HepG2 (cell line): ENCODE data around the gene NEK11. TPM values are rescaled to one million over a fixed set of nuclear protein-coding genes. Genes with fewer than 3 reads are reported as not detected.

Experiments
- ATAC-seq: fragments of 200-7000 bp; cut with Tn5 transposase; 3 replicates; pipeline ENCODE4 v1.9.1; 2020; ENCODE audit warnings: mild to moderate bottlenecking, moderate library complexity
- BruUV-seq: library from RNA; stranded (reverse); fragments of 400-500 nt; replicated peaks from 2 replicates; lab custom pipeline; 2021; lab: Mats Ljungman, UMichigan
- CTCF ChIA-PET: fragments of 300-600 bp; formaldehyde crosslinking; extraction: SDS; loops from one replicate; lab custom pipeline; 2021; ENCODE audit warnings: low total read pairs, inconsistent platforms, low intra/inter-chr PET ratio; lab: Yijun Ruan, JAX
- POLR2A ChIA-PET: fragments of 350-600 bp; sonication (Branson Sonifier 250); formaldehyde crosslinking; loops from one replicate; lab custom pipeline; 2020; ENCODE audit warnings: antibody characterized with exemption, inconsistent platforms; lab: Yijun Ruan, JAX
- DNase-seq: peaks from one replicate; pipeline ENCODE4 v3.0.0-alpha.2; 2015; ENCODE audit warnings: low spot score
- FAIRE-seq: peaks from 3 replicates; lab custom pipeline; 2011; peaks lifted over from hg19 to GRCh38; lab: Jason Lieb, UNC
- H2AFZ ChIP-seq: one replicate; pipeline ENCODE4 v1.6.1; 2011; ENCODE audit warnings: low read length, inconsistent platforms
- H3K27ac ChIP-seq: fragments of 300-600 bp; 3 replicates; pipeline ENCODE4 v1.8.0; 2011; ENCODE audit warnings: mixed run types, mild to moderate bottlenecking, mixed read lengths, low read length, inconsistent platforms; ENCODE audit not compliant: insufficient read depth; ENCODE audit errors: extremely low read length
- H3K27me3 ChIP-seq, 2 experiments: fragments of 200-600 bp in 1 of 2; 2 replicates in 1 of 2; 3 replicates in 1 of 2; pipeline versions ENCODE4 v1.6.0 to v1.8.0; 2011; ENCODE audit warnings: low read length in 2 of 2, mild to moderate bottlenecking in 2 of 2, moderate library complexity in 2 of 2, inconsistent platforms in 1 of 2; ENCODE audit not compliant: insufficient read depth in 2 of 2, control insufficient read depth in 1 of 2
- H3K36me3 ChIP-seq, 2 experiments: fragments of 200-600 bp in 1 of 2; replicated peaks in 1 of 2; 2 replicates in 1 of 2; 3 replicates in 1 of 2; pipeline versions ENCODE4 v1.5.1 to v1.8.0; 2011; ENCODE audit warnings: low read length in 2 of 2, inconsistent platforms in 1 of 2; ENCODE audit not compliant: insufficient read depth in 2 of 2, control insufficient read depth in 1 of 2
- H3K4me1 ChIP-seq: 2 replicates; pipeline ENCODE4 v1.5.1; 2012; ENCODE audit warnings: low read length, inconsistent platforms; ENCODE audit not compliant: insufficient read depth
- H3K4me2 ChIP-seq: 2 replicates; pipeline ENCODE4 v1.6.0; 2011; ENCODE audit warnings: low read depth, low read length, inconsistent platforms
- H3K4me3 ChIP-seq, 3 experiments: fragments of 200-600 bp in 1 of 3; sonication (generic), shearing (Covaris generic) in 1 of 3; replicated peaks in 1 of 3; 2 replicates each; pipeline ENCODE4 v1.5.1; 2011 to 2016; ENCODE audit warnings: low read length in 3 of 3, inconsistent platforms in 2 of 3, low read depth in 2 of 3, mild to moderate bottlenecking in 2 of 3, control low read depth in 1 of 3, mixed read lengths in 1 of 3; ENCODE audit not compliant: insufficient read depth in 1 of 3
- H3K79me2 ChIP-seq: one replicate; pipeline ENCODE4 v1.6.1; 2011; ENCODE audit warnings: low read length, inconsistent platforms; ENCODE audit not compliant: insufficient read depth
- H3K9ac ChIP-seq: 2 replicates; pipeline ENCODE4 v1.6.0; 2011; ENCODE audit warnings: mild to moderate bottlenecking, low read depth, low read length, inconsistent platforms; ENCODE audit not compliant: insufficient read depth
- H3K9me3 ChIP-seq: 2 replicates; pipeline ENCODE4 v1.5.1; 2012; ENCODE audit warnings: mild to moderate bottlenecking, low read length
- H4K20me1 ChIP-seq: 2 replicates; pipeline ENCODE4 v1.6.0; 2011; ENCODE audit warnings: inconsistent platforms, mild to moderate bottlenecking, low read length, moderate library complexity; ENCODE audit not compliant: insufficient read depth
- LCORL ChIP-seq, 2 experiments: fragments of 450-650 bp in 1 of 2; sonication (generic) in 1 of 2; formaldehyde crosslinking in 1 of 2; IDR thresholded peaks; 2 replicates each; pipeline versions ENCODE4 v1.5.0 to v1.6.1; 2017 to 2020; ENCODE audit warnings: antibody characterized with exemption in 1 of 2, missing genetic modification reagents in 1 of 2
- MIER3 ChIP-seq: IDR thresholded peaks from 2 replicates; pipeline ENCODE4 v1.6.1; 2016; ENCODE audit warnings: missing compliant biosample characterization, borderline replicate concordance
- MLLT10 ChIP-seq: sonication (generic); formaldehyde crosslinking; IDR thresholded peaks from 2 replicates; pipeline ENCODE4 v1.4.0; 2020; ENCODE audit warnings: missing genetic modification reagents
- SAP130 ChIP-seq: IDR thresholded peaks from 2 replicates; pipeline ENCODE4 v1.6.1; 2016; ENCODE audit warnings: low read depth
- TAF15 ChIP-seq: fragments of 200-400 bp; formaldehyde crosslinking; IDR thresholded peaks from one replicate; pipeline ENCODE4 v1.6.1; 2018; ENCODE audit warnings: mild to moderate bottlenecking, low read depth, low read length; ENCODE audit not compliant: poor library complexity, severe bottlenecking
- YEATS2 ChIP-seq: sonication (generic); formaldehyde crosslinking; IDR thresholded peaks from 2 replicates; pipeline ENCODE4 v1.4.0; 2020; ENCODE audit warnings: missing genetic modification reagents, borderline replicate concordance
- ZNF337 ChIP-seq: sonication (generic); formaldehyde crosslinking; IDR thresholded peaks from 2 replicates; pipeline ENCODE4 v1.5.1; 2020; ENCODE audit warnings: missing genetic modification reagents, low read depth, mild to moderate bottlenecking, borderline replicate concordance
- ZNF34 ChIP-seq: sonication (generic); formaldehyde crosslinking; IDR thresholded peaks from 2 replicates; pipeline ENCODE4 v1.4.0; 2020; ENCODE audit warnings: mild to moderate bottlenecking, missing genetic modification reagents, borderline replicate concordance
- ZNF432 ChIP-seq: sonication (generic); formaldehyde crosslinking; IDR thresholded peaks from 2 replicates; pipeline ENCODE4 v1.5.0; 2020; ENCODE audit warnings: missing genetic modification reagents, mild to moderate bottlenecking, borderline replicate concordance
- ZNF446 ChIP-seq: sonication (generic); formaldehyde crosslinking; IDR thresholded peaks from 2 replicates; pipeline ENCODE4 v1.5.0; 2020; ENCODE audit warnings: mild to moderate bottlenecking, missing genetic modification reagents
- ZNF768 ChIP-seq: sonication (generic); formaldehyde crosslinking; IDR thresholded peaks from 2 replicates; pipeline ENCODE4 v1.4.0; 2020; ENCODE audit warnings: missing genetic modification reagents
- WGBS: methylation state at CpG from one replicate; pipeline ENCODE4 v1.1.6; 2017; ENCODE audit warnings: low lambda C conversion rate; 5-methylcytosine and 5-hydroxymethylcytosine counted together
- in situ Hi-C: cut with HindIII; loops from 2 replicates; pipeline ENCODE4 v1.10.0; 2017; ENCODE audit warnings: low pct_unique_long_range_greater_than_20kb; ENCODE audit not compliant: extremely low pct_ligation_motif_present
- intact Hi-C: fragments of 100-400 bp; cut with micrococcal nuclease; formaldehyde crosslinking; loops from one replicate; pipeline ENCODE4 v1.10.0; 2022; ENCODE audit not compliant: unreplicated experiment
- polyA plus RNA-seq, 8 experiments: library from polyadenylated mRNA; depleted of rRNA in 3 of 8; stranded (reverse) in 7 of 8; unstranded in 1 of 8; fragments of >200 nt; fragmentation: Illumina TruSeq in 4 of 8; extraction: Trizol in 4 of 8; gene quantifications; 2 replicates each; pipeline versions ENCODE4 v1.2.1 to v1.2.3, GENCODE V29; 2011 to 2016; ENCODE audit warnings: low read depth in 4 of 8, missing spikeins in 1 of 8, mixed read lengths in 1 of 8; ENCODE audit not compliant: insufficient read depth in 1 of 8
- total RNA-seq, 5 experiments: library from RNA; depleted of rRNA; stranded (reverse); fragments of >200 nt; fragmentation: Illumina TruSeq; extraction: Trizol; gene quantifications; 2 replicates each; pipeline ENCODE4 v1.2.3, GENCODE V29; 2016; ENCODE audit warnings: low read depth in 1 of 5
- TF ChIP-seq, protein P1 (sequence below): sonication (generic); formaldehyde crosslinking; IDR thresholded peaks from 2 replicates; pipeline ENCODE4 v1.4.0; 2020; ENCODE audit warnings: missing genetic modification reagents
- TF ChIP-seq, protein P2 (sequence below): sonication (generic); formaldehyde crosslinking; IDR thresholded peaks from 2 replicates; pipeline ENCODE4 v1.9.0; 2021; ENCODE audit warnings: missing genetic modification reagents, borderline replicate concordance
- TF ChIP-seq, protein P3 (sequence below): sonication (generic); formaldehyde crosslinking; IDR thresholded peaks from 2 replicates; pipeline ENCODE4 v1.4.0; 2020; ENCODE audit warnings: mild to moderate bottlenecking, missing genetic modification reagents

NEK11 gene
- total and polyA plus RNA-seq, 2 of the 13 experiments (the other 11 are each of a cell fraction or from before 2014, with no cell fraction given) = 0.95 to 2.2 TPM

DNA sequence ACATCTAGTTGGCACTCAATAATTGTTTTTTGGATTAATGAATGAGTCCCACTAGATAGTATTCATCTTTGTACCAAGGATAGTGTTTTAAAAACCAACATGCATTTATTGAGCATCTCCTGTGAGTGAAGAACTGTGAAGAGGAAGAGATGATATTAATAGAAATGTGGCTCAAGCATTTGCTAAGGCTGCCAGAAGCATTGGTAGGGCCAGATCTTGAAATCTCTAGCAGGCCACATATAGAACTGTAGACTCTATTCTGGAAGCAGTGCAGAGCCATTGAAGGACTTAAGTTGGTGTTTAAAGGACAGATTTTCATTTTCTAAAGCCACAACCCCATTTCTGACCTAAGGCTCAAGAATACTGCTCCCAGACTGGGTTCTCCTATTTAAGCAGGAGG lies 99.0 kb downstream of the NEK11 start (continued):
- TF ChIP-seq, protein P1, sequence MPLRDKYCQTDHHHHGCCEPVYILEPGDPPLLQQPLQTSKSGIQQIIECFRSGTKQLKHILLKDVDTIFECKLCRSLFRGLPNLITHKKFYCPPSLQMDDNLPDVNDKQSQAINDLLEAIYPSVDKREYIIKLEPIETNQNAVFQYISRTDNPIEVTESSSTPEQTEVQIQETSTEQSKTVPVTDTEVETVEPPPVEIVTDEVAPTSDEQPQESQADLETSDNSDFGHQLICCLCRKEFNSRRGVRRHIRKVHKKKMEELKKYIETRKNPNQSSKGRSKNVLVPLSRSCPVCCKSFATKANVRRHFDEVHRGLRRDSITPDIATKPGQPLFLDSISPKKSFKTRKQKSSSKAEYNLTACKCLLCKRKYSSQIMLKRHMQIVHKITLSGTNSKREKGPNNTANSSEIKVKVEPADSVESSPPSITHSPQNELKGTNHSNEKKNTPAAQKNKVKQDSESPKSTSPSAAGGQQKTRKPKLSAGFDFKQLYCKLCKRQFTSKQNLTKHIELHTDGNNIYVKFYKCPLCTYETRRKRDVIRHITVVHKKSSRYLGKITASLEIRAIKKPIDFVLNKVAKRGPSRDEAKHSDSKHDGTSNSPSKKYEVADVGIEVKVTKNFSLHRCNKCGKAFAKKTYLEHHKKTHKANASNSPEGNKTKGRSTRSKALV = no peak
- TF ChIP-seq, protein P2, sequence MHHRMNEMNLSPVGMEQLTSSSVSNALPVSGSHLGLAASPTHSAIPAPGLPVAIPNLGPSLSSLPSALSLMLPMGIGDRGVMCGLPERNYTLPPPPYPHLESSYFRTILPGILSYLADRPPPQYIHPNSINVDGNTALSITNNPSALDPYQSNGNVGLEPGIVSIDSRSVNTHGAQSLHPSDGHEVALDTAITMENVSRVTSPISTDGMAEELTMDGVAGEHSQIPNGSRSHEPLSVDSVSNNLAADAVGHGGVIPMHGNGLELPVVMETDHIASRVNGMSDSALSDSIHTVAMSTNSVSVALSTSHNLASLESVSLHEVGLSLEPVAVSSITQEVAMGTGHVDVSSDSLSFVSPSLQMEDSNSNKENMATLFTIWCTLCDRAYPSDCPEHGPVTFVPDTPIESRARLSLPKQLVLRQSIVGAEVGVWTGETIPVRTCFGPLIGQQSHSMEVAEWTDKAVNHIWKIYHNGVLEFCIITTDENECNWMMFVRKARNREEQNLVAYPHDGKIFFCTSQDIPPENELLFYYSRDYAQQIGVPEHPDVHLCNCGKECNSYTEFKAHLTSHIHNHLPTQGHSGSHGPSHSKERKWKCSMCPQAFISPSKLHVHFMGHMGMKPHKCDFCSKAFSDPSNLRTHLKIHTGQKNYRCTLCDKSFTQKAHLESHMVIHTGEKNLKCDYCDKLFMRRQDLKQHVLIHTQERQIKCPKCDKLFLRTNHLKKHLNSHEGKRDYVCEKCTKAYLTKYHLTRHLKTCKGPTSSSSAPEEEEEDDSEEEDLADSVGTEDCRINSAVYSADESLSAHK (CRISPR knock-in tag) = no peak

DNA sequence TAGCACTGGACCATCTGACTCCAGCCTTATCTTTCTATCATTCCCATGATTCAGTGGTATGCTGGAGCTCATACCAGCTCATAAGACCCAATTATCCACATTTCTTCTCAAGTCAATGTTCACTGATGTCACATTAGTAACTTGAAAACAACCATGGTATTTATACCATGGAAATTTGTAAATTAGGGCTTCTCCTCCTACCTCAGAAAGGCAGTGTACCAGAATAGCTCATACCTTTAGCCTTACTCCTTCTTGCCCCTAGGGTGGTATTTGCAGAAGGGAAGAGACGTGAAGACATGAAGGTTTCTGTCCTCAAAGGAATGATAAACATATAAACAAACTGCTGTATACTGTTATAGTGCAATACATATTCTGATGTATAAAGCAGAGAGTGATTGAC lies 114.2 kb downstream of the NEK11 start:
- H3K27ac ChIP-seq = no peak overlapping the region
- H3K4me2 ChIP-seq = no peak overlapping the region
- BruUV-seq = no TSS peak
- no peak for ATAC-seq
- no peak for DNase-seq
- no peak overlapping the region for H2AFZ ChIP-seq
- ChIA-PET CTCF (no interaction called here), POLR2A (no interaction called here)
- H3K4me1 ChIP-seq = no peaks in the 10 kb centered on the region
- intact Hi-C loops = no loop called here
- H4K20me1 ChIP-seq = no peaks in the 10 kb centered on the region
- no peaks in the 10 kb centered on the region for H3K36me3 ChIP-seq
- no peaks in the 10 kb centered on the region for H3K27me3 ChIP-seq
- TF ChIP-seq LCORL (IDR thresholded peaks at IDR 0.05) (no peak), LCORL (CRISPR knock-in tag; IDR thresholded peaks at IDR 0.05) (no peak), MIER3 (CRISPR knock-in tag) (no peak), SAP130 (CRISPR knock-in tag) (no peak), ZNF446 (CRISPR knock-in tag) (no peak), ZNF768 (CRISPR knock-in tag) (no peak), ZNF337 (CRISPR knock-in tag) (no peak), TAF15 (no peak), MLLT10 (CRISPR knock-in tag) (no peak), ZNF432 (CRISPR knock-in tag) (no peak), YEATS2 (CRISPR knock-in tag) (no peak), ZNF34 (CRISPR knock-in tag) (no peak)
- TF ChIP-seq, protein P3, sequence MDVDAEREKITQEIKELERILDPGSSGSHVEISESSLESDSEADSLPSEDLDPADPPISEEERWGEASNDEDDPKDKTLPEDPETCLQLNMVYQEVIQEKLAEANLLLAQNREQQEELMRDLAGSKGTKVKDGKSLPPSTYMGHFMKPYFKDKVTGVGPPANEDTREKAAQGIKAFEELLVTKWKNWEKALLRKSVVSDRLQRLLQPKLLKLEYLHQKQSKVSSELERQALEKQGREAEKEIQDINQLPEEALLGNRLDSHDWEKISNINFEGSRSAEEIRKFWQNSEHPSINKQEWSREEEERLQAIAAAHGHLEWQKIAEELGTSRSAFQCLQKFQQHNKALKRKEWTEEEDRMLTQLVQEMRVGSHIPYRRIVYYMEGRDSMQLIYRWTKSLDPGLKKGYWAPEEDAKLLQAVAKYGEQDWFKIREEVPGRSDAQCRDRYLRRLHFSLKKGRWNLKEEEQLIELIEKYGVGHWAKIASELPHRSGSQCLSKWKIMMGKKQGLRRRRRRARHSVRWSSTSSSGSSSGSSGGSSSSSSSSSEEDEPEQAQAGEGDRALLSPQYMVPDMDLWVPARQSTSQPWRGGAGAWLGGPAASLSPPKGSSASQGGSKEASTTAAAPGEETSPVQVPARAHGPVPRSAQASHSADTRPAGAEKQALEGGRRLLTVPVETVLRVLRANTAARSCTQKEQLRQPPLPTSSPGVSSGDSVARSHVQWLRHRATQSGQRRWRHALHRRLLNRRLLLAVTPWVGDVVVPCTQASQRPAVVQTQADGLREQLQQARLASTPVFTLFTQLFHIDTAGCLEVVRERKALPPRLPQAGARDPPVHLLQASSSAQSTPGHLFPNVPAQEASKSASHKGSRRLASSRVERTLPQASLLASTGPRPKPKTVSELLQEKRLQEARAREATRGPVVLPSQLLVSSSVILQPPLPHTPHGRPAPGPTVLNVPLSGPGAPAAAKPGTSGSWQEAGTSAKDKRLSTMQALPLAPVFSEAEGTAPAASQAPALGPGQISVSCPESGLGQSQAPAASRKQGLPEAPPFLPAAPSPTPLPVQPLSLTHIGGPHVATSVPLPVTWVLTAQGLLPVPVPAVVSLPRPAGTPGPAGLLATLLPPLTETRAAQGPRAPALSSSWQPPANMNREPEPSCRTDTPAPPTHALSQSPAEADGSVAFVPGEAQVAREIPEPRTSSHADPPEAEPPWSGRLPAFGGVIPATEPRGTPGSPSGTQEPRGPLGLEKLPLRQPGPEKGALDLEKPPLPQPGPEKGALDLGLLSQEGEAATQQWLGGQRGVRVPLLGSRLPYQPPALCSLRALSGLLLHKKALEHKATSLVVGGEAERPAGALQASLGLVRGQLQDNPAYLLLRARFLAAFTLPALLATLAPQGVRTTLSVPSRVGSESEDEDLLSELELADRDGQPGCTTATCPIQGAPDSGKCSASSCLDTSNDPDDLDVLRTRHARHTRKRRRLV = no peak
- in situ Hi-C loops = no loop called here
- H3K9me3 ChIP-seq = no peaks in the 10 kb centered on the region
- no peak overlapping the region for H3K9ac ChIP-seq
- no peak for FAIRE-seq
- H3K4me3 ChIP-seq = no peak overlapping the region
- no peaks in the 10 kb centered on the region for H3K79me2 ChIP-seq
- 29% methylated on average over 1 of the region's 1 CpG for WGBS
